Liver (tissue), 9 donors: ENCODE data around the gene SYK. TPM values are rescaled to one million over a fixed set of nuclear protein-coding genes. Genes with fewer than 3 reads are reported as not detected.
"Not testable (repeated sequence)": the region's sequence is repeated elsewhere in the genome, so short reads cannot be mapped to it uniquely, and the experiment has no call there.

Experiments used
- DNase-seq: peaks from one replicate; pipeline ENCODE4 v3.0.0-alpha.2; 2017; ENCODE audit warnings: low spot score
- H3K27ac ChIP-seq, 2 donors: one replicate each; pipeline ENCODE4 v1.7.0; 2013; ENCODE audit warnings: inconsistent platforms in 2 of 2, low read length in 2 of 2, control low read depth in 1 of 2, low read depth in 1 of 2, mild to moderate bottlenecking in 1 of 2
- H3K27me3 ChIP-seq, 4 donors: one replicate each; pipeline versions ENCODE4 v1.6.1 to v1.7.0; 2013; ENCODE audit warnings: low read length in 3 of 4, inconsistent platforms in 1 of 4, mild to moderate bottlenecking in 1 of 4, moderate library complexity in 1 of 4; ENCODE audit not compliant: control insufficient read depth in 4 of 4, insufficient read depth in 4 of 4
- H3K36me3 ChIP-seq, 4 donors: one replicate each; pipeline versions ENCODE4 v1.6.1 to v1.7.0; 2013; ENCODE audit warnings: low read length in 3 of 4, mild to moderate bottlenecking in 3 of 4, low read depth in 1 of 4, moderate library complexity in 1 of 4; ENCODE audit not compliant: control insufficient read depth in 4 of 4, insufficient read depth in 3 of 4
- H3K4me1 ChIP-seq, 4 donors: one replicate each; pipeline versions ENCODE4 v1.6.1 to v1.7.0; 2013; ENCODE audit warnings: low read length in 3 of 4, mild to moderate bottlenecking in 3 of 4, moderate library complexity in 1 of 4; ENCODE audit not compliant: control insufficient read depth in 4 of 4, insufficient read depth in 4 of 4
- H3K4me3 ChIP-seq, 3 donors: one replicate each; pipeline versions ENCODE4 v1.6.1 to v1.7.0; 2013; ENCODE audit warnings: low read length in 3 of 3, control low read depth in 1 of 3, low read depth in 1 of 3, mild to moderate bottlenecking in 1 of 3
- H3K9ac ChIP-seq, 2 donors: one replicate each; pipeline ENCODE4 v1.7.0; 2013; ENCODE audit warnings: low read length in 2 of 2, mild to moderate bottlenecking in 2 of 2, moderate library complexity in 2 of 2, control low read depth in 1 of 2, low read depth in 1 of 2
- H3K9me3 ChIP-seq, 4 donors: one replicate each; pipeline versions ENCODE4 v1.6.1 to v1.7.0; 2013; ENCODE audit warnings: low read length in 3 of 4; ENCODE audit not compliant: control insufficient read depth in 4 of 4
- CTCF ChIP-seq: fragments of 150-350 bp; IDR thresholded peaks from 2 replicates; pipeline ENCODE4 v1.5.1; 2017; ENCODE audit warnings: improper control_type of control experiment, low read depth, low read length; ENCODE audit not compliant: missing input control
- EGR1 ChIP-seq, 2 donors: IDR thresholded peaks; 2 replicates each; pipeline ENCODE4 v1.6.1; 2016 to 2018; ENCODE audit warnings: antibody characterized with exemption in 2 of 2, low read depth in 2 of 2
- FOXA1 ChIP-seq: IDR thresholded peaks from 2 replicates; pipeline ENCODE4 v1.6.1; 2016; ENCODE audit warnings: antibody characterized with exemption
- FOXA2 ChIP-seq: IDR thresholded peaks from 2 replicates; pipeline ENCODE4 v1.6.1; 2016; ENCODE audit warnings: antibody characterized with exemption
- GABPA ChIP-seq, 2 donors: IDR thresholded peaks in 1 of 2; conservative IDR thresholded peaks in 1 of 2; 2 replicates each; pipeline ENCODE4 v1.6.1; 2016; ENCODE audit warnings: antibody characterized with exemption in 2 of 2, mild to moderate bottlenecking in 1 of 2, moderate library complexity in 1 of 2
- JUND ChIP-seq, 2 donors: IDR thresholded peaks; 2 replicates each; pipeline ENCODE4 v1.6.1; 2016; ENCODE audit warnings: antibody characterized with exemption in 2 of 2
- MAX ChIP-seq: IDR thresholded peaks from 2 replicates; pipeline ENCODE4 v1.6.1; 2016; ENCODE audit warnings: antibody characterized with exemption
- RAD21 ChIP-seq, 2 donors: IDR thresholded peaks; 2 replicates each; pipeline ENCODE4 v1.6.1; 2016; ENCODE audit warnings: antibody characterized with exemption in 2 of 2, mild to moderate bottlenecking in 2 of 2
- REST ChIP-seq: IDR thresholded peaks from 2 replicates; pipeline ENCODE4 v1.6.1; 2016; ENCODE audit warnings: antibody characterized with exemption, mild to moderate bottlenecking
- RXRA ChIP-seq, 2 donors: IDR thresholded peaks; 2 replicates each; pipeline ENCODE4 v1.6.1; 2017 to 2018; ENCODE audit warnings: antibody characterized with exemption in 2 of 2, mild to moderate bottlenecking in 1 of 2
- SP1 ChIP-seq: IDR thresholded peaks from 2 replicates; pipeline ENCODE4 v1.6.1; 2018; ENCODE audit warnings: antibody characterized with exemption, mild to moderate bottlenecking
- TAF1 ChIP-seq: conservative IDR thresholded peaks from 2 replicates; pipeline ENCODE4 v1.6.1; 2016; ENCODE audit warnings: antibody characterized with exemption, mild to moderate bottlenecking
- YY1 ChIP-seq: IDR thresholded peaks from 2 replicates; pipeline ENCODE4 v1.6.1; 2016; ENCODE audit warnings: antibody characterized with exemption, mild to moderate bottlenecking
- ZBTB33 ChIP-seq: IDR thresholded peaks from 2 replicates; pipeline ENCODE4 v1.6.1; 2016; ENCODE audit warnings: antibody characterized with exemption
- WGBS: extraction: QIAGEN DNeasy Blood & Tissue Kit; methylation state at CpG from one replicate; pipeline ENCODE4 v1.1.7; 2013; 5-methylcytosine and 5-hydroxymethylcytosine counted together
- polyA plus RNA-seq, 2 donors: library from polyadenylated mRNA; stranded (reverse) in 1 of 2; unstranded in 1 of 2; fragments of 200-250 nt in 1 of 2; fragments of >200 nt in 1 of 2; fragmentation: Nextera tagmentation in 1 of 2; extraction: Ambion mirVana in 1 of 2; gene quantifications; one replicate each; pipeline versions ENCODE4 v1.2.1 to v1.2.3, GENCODE V29; 2013 to 2015
- total RNA-seq, 2 donors: library from RNA; depleted of rRNA; stranded (reverse); fragments of >200 nt; gene quantifications; one replicate each; pipeline ENCODE4 v1.2.3, GENCODE V29; 2014
- donor health status: healthy.
- donor health status: healthy.
- donor health status: healthy.
- donor health status: healthy.
- donor health status: healthy.

Gene SYK
- total and polyA plus RNA-seq, 4 donors, result 2.0 to 15.4 (median 4.1) TPM

GRCh38 chr9:90818279-90818678, 16.7 kb downstream of the SYK start:
- no peak overlapping the region for H3K9ac ChIP-seq
- WGBS, result 82% methylated on average over 6 of the region's 6 CpGs
- no peaks in the 10 kb centered on the region for H3K9me3 ChIP-seq
- H3K27me3 ChIP-seq, result no peaks in the 10 kb centered on the region
- H3K4me1 ChIP-seq, result no peaks in the 10 kb centered on the region
- H3K36me3 ChIP-seq, result no peaks in the 10 kb centered on the region
- TF ChIP-seq MAX (no peak), YY1 (no peak), JUND (IDR thresholded peaks at IDR 0.05) (no peak), FOXA2 (no peak), CTCF (no peak), EGR1 (IDR thresholded peaks at IDR 0.05; ENCODE audit: low read depth in 2 of 2) (no peak), TAF1 (no peak), RAD21 (IDR thresholded peaks at IDR 0.05) (no peak), RXRA (IDR thresholded peaks at IDR 0.05) (no peak), REST (no peak), FOXA1 (no peak), GABPA (IDR thresholded peaks at IDR 0.05 in 1 of 2, conservative IDR thresholded peaks at IDR 0.05 in 1 of 2) (no peak), SP1 (no peak), ZBTB33 (no peak)
- no peak overlapping the region for H3K4me3 ChIP-seq
- no peak overlapping the region for H3K27ac ChIP-seq
- DNase-seq, result no peak

GRCh38 chr9:90820406-90820805, 18.8 kb downstream of the SYK start:
- 75% methylated on average over 4 of the region's 4 CpGs for WGBS
- H3K4me3 ChIP-seq, H3K9ac ChIP-seq, H3K36me3 ChIP-seq, H3K27me3 ChIP-seq, H3K4me1 ChIP-seq, H3K9me3 ChIP-seq, DNase-seq, H3K27ac ChIP-seq: not testable (repeated sequence)

- not testable (repeated sequence) for H3K27ac ChIP-seq, H3K36me3 ChIP-seq, H3K27me3 ChIP-seq, H3K9ac ChIP-seq, H3K4me1 ChIP-seq, H3K9me3 ChIP-seq, DNase-seq, H3K4me3 ChIP-seq
- WGBS, result 83% methylated on average over 1 of the region's 1 CpG
Measured at GRCh38 chr9:90821236-90821635, 19.6 kb downstream of the SYK start.
